Fibroblast of skin of left biceps (primary cell): ENCODE results near the gene CHN1.

Source experiments
- DNase-seq, 2 experiments: peaks; one replicate each; pipeline ENCODE4 v3.0.0-alpha.2; 2013; ENCODE audit warnings: low read depth in 2 of 2

Gene CHN1

GRCh38 chr2:174827371-174828369 is 177.5 kb downstream of the CHN1 start:
- DNase-seq, result no peak

DNA sequence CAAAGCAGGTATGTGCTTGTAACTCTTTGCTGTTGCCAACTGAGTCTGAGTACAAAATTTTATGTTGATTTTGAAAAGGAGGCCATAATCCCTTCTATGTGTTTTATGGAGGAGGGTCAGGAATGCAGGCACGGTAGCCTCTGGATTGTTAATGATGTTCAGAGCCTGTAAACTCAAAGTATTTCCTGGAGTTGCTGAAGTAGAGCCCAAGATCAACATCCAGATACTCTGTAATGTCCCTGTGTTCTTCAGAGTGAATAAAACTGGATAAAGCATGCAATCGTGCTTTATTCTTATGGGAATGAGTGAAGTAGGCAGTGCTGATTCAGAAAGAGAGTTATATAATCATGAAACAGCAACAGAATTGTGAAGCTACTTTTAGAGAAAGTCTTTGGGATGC is 179.1 kb downstream of the CHN1 start:
- no peak for DNase-seq

GRCh38 chr2:174824068-174824467 is 181.1 kb downstream of the CHN1 start:
- DNase-seq, result no peak

- DNase-seq, result no peak
These were observed 183.6 kb downstream of the CHN1 start for GRCh38 chr2:174821628-174822027.

GRCh38 chr2:174820361-174820760 is 184.8 kb downstream of the CHN1 start:
- DNase-seq, result no peak

DNA sequence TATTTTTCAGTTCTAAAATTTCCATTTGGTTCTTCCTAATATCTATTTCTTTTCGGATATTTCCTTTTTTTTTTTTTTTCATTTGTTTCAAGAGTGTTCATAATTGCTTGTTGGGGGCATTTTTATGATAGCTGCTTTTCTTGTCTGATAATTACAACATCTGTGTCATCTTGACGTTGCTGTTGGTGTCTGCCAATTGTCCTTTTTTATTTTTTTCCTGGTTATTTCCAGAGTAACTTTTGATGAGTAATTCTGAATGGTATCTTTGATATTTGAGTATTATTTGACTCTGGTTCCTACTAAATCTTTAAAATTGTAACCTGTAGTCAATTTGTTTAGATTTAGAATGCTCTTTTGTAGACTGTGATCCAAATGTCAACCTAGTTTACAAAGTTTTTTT is 189.7 kb downstream of the CHN1 start:
- DNase-seq, result peak in 1 of 2 experiments; percentile 28

DNA sequence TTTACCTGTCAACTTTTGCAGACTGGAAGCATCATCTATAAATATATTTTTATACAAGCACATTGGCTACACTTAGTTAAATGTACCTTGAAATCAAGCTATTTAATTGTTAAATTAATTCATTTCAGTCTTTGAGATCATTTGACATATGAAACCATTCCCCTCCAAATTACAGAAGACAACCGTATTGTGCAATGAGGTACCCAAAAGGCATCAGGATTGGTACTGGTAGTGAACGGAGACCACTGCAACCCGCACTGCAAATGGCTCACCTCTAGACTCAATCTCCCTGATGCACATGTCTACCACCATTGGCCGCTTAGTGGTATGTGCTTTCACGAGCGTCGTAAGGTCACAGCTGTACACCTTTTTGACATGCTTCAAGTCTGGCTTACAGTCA is 193.1 kb downstream of the CHN1 start:
- DNase-seq, result no peak

GRCh38 chr2:174807931-174808330 is 197.2 kb downstream of the CHN1 start:
- DNase-seq, result no peak

DNA sequence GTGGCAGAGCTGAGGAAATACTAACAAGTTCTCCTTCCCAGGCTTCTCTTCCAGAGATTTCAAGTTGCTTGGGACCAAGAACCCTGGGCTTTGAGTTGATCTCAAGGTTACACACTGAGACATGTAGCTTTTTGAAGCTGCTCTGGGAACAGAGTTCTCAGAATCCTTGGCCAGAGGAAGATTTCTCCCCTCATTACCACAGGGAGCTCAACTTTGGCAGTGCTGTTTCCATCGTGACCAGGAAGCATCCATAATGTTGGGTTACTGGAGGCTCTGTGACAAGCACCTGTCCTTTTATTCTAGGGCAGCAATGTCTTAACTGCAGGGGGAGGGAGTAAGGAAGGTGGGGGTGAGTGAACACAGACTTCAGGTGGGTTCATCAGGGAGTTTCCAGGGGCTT is 199.4 kb downstream of the CHN1 start:
- no peak for DNase-seq

DNA sequence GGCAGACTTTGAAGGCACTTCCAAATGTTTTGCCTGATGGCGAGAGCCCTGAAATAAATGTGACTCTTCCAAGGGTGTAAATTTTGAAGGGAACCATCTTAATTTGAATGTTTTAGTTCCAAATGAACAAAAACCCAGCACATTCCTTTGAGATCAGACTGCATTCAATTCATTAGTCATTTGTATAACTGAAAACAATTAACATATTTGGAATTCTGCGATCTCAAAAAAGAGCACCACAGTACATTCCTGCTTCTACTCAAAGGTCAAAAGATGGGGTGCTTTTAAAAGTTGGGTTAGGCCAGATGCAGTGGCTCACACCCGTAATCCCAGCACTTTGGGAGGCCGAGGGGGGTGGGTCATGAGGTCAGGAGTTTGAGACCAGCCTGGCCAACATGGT is 202.7 kb downstream of the CHN1 start:
- peak; percentile 69 to 72 for DNase-seq

DNA sequence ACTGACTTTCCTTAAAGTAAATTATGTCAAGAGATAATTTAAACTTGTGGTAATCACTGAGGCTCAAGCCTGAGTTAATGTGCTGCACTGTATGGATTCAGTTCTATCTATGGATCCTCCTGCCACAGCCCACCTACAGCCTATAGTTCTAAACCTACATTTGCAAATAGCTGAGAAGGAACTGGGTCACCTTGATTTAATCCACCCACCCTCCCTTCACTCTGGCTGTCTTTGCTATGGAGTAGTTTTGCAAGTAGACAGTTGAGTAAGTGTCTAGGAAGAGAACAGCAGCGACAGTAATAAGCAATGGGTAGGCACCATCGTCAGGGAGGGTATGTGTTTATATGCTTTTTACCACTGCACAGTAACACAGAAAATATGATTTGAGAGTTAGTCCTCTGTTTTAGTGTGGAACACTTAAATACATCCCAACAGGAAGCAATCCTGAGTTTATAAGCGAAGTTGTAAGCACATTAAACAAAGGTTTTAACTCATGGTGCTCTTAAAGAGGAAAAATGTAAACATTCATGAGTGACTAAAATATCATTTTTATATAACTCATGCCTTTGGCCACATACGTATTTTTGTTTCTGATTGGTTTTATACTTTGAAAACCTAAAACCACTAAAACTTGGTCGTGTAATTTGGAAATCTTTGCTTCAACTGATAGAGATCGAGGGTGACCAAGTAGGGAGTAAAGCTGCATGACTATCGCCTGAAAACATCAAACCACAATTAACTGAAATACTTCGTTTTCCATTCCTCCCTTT is 204.6 kb downstream of the CHN1 start:
- no peak for DNase-seq

GRCh38 chr2:174798801-174799200 is 206.4 kb downstream of the CHN1 start:
- no peak for DNase-seq

GRCh38 chr2:174797781-174798276 is 207.4 kb downstream of the CHN1 start:
- peak; percentile 84 to 86 for DNase-seq

GRCh38 chr2:174796319-174796771 is 208.8 kb downstream of the CHN1 start:
- DNase-seq, result no peak

DNA sequence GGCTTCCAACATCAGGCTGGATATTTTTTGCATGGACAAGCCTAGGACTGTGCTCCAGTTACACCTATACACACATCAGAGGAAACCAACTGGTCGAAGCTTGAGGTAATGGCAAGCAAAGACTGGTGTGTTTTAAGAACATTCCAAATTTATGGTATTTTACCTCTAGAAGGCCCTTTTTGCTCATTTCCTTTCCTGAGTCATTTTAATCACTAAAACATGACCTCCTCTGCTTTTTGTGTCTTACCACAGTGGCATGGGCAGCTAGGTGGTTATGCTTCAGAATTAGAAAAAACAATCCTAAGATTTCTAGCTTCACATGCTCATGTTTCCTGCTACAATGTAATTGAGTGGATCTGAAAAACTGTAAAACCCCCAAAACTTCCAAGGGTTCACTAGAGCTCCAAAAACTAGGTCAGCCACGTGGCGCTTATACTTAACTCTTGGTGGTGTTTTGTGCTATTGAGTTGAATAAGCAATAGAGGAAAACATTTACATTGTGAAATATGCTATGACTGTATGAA is 210.3 kb downstream of the CHN1 start:
- DNase-seq, result no peak

DNA sequence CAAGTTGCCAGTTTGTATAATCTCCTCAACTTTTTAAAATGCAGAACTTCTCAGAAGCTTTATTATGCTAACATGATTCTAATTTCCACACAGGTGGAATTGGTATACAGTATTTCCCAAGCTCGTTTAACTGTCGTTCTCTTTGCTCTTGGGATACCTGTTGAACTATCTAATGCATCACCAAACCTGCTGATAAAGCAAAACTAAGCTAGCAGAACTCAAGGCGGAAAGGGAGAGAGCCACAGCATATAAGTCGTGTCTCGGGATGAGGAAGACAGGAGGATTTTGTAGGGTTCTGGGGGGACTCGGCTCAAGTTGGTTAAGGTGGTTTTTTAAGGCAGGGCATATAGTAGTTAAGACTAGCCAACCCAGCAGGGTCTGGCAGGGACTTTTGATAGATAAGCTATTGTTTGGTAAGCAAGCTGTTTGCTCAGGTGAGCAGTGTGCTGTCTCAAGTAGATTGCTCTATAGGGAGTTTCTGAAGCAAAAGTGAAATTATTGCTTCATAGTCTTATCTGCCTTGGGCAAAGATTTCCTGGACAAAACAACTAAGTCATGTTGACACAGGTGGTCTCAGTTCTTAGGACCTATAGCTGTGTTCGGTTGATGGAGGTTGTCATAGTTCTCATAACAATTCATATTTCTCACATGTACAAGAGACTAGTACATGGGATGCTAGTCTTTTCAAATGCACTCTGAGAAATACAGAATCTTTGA is 212.7 kb downstream of the CHN1 start:
- no peak for DNase-seq

DNA sequence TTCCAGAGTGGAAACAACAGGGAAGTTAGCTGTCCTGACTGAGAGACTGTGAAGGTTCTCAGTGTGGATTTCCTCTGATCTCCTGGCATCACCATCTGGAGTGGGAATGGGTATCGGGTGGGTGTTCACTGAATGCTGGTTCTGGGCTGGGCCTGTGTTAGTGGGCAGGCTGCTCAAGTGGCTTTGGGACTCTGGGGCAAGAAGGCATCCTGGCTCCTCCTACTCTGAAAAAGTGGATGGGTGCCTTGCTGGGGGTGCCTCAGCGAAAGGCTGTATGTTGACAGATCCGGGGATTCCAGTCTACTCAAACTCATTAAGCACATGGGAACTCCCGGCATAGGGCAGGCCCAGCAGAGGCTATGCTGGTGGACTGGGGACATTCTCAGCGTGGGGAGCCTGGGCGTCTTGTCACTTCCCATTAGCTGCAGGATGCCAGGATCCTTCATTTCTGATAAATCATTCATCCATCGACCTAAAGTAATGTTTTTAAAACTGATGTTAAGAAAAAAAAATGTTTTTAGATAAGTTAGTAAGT is 213.4 kb downstream of the CHN1 start:
- no peak for DNase-seq

GRCh38 chr2:174791020-174791419 is 214.2 kb downstream of the CHN1 start:
- no peak for DNase-seq

- DNase-seq, result no peak
These were observed 216.2 kb downstream of the CHN1 start for GRCh38 chr2:174789001-174789400.

GRCh38 chr2:174788291-174788929 is 216.8 kb downstream of the CHN1 start:
- DNase-seq, result peak; percentile 62 to 71
